Gastroesophageal sphincter (tissue), 4 donors: Measurements from ENCODE around the gene C1QTNF2. TPM values are rescaled to one million over a fixed set of nuclear protein-coding genes. Genes with fewer than 3 reads are reported as not detected.

ENCODE experiments used
- ATAC-seq: fragments of 150-250 bp; one replicate; pipeline ENCODE4 v1.9.1; 2016; ENCODE audit warnings: mild to moderate bottlenecking, moderate library complexity
- H3K27ac ChIP-seq, 4 donors: fragments of 200-600 bp; sonication (generic) in 3 of 4; 1 replicate in 3 of 4; 2 replicates in 1 of 4; pipeline ENCODE4 v1.5.1; 2016 to 2019
- H3K27me3 ChIP-seq: fragments of 200-600 bp; sonication (generic); one replicate; pipeline ENCODE4 v1.5.1; 2019
- H3K36me3 ChIP-seq, 2 donors: fragments of 200-600 bp; sonication (generic); one replicate each; pipeline ENCODE4 v1.5.1; 2019; ENCODE audit warnings: control low read depth in 1 of 2
- H3K4me1 ChIP-seq, 3 donors: fragments of 200-600 bp; sonication (generic); 1 replicate in 2 of 3; 2 replicates in 1 of 3; pipeline ENCODE4 v1.5.1; 2016 to 2019; ENCODE audit warnings: control low read depth in 2 of 3
- H3K4me3 ChIP-seq, 2 donors: fragments of 200-600 bp; sonication (generic); one replicate each; pipeline ENCODE4 v1.5.1; 2019; ENCODE audit warnings: mild to moderate bottlenecking in 1 of 2, moderate library complexity in 1 of 2
- H3K9me3 ChIP-seq, 3 donors: fragments of 200-600 bp; sonication (generic); one replicate each; pipeline ENCODE4 v1.5.1; 2017 to 2019; ENCODE audit warnings: control low read depth in 2 of 3
- EP300 ChIP-seq: sonication (generic); formaldehyde crosslinking; IDR thresholded peaks from one replicate; pipeline ENCODE4 v1.6.1; 2017; ENCODE audit warnings: antibody characterized with exemption, mild to moderate bottlenecking
- POLR2A ChIP-seq, 2 donors: fragments of 450-650 bp; IDR thresholded peaks; one replicate each; pipeline ENCODE4 v1.6.1; 2017; ENCODE audit warnings: antibody characterized with exemption in 2 of 2, mild to moderate bottlenecking in 2 of 2, moderate library complexity in 1 of 2
- POLR2AphosphoS5 ChIP-seq: sonication (generic); formaldehyde crosslinking; IDR thresholded peaks from one replicate; pipeline ENCODE4 v1.6.1; 2017; ENCODE audit warnings: antibody characterized with exemption
- WGBS, 2 donors: methylation state at CpG; one replicate each; pipeline ENCODE4 v1.1.5; 2018; ENCODE audit warnings: low coverage in 1 of 2; 5-methylcytosine and 5-hydroxymethylcytosine counted together
- total RNA-seq, 4 donors: library from RNA; depleted of rRNA; stranded (reverse); fragments of >200 nt; gene quantifications; one replicate each; pipeline ENCODE4 v1.1.0, GENCODE V29; 2016
- TF ChIP-seq, protein P1 (sequence below), 4 experiments: fragments of 200-600 bp in 2 of 4; fragments of 450-650 bp in 2 of 4; sonication (generic) in 1 of 4; IDR thresholded peaks; one replicate each; pipeline ENCODE4 v1.5.1; 2017 to 2019; ENCODE audit warnings: antibody characterized with exemption in 4 of 4, mild to moderate bottlenecking in 2 of 4, moderate library complexity in 2 of 4

C1QTNF2 gene
- total RNA-seq, 4 donors from 2014 or later, result 1.5 to 6.9 (median 3.2) TPM

DNA sequence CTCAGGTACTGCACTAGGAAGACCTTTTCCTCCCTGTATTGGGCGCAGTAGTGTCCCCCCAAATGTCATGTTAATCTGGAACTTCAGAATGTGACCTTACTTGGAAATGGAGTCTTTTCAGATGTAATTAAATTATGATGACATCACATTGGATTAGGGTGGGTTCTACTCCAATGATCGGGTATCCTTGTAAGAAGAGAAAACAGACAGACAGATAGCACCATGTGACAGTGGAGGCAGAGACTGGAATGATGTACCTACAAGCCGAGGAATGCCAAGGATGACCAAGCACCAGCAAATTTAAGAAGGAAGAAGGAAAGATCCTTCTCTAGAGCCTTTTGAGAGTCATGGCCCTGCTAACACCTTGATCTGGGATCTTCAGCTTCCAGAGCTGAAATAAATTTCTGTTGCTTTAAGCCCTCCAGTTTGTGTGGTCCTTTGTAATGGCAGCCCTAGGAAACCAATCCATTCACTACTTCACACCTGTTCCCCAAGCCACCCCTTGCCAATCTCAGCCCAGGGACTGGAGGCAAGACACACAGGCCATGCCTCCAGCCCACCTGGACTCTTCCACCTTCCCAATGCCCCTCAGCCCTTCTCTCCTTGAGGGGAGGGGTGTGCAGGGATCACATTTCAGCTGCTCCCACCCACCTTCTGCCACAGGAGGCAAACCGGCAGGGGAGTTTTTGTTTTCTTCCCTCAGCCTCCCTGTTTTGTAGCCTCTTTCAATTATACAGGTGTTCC, 59.7 kb downstream of the C1QTNF2 start:
- Histone ChIP-seq H3K4me3 (no peak overlapping the region), H3K27ac (no peak overlapping the region), H3K4me1 (peaks cover 0 to 19% (median 6%) of the 10 kb centered on the region in 3 donors), H3K9me3 (no peaks in the 10 kb centered on the region), H3K27me3 (peaks cover 24% of the 10 kb centered on the region), H3K36me3 (no peaks in the 10 kb centered on the region)
- ATAC-seq, result no peak
- WGBS, 2 donors, result 89 to 100% methylated on average over 2 to 4 of the region's 4 CpGs
- TF ChIP-seq EP300 (no peak), POLR2AphosphoS5 (no peak), POLR2A (IDR thresholded peaks at IDR 0.05) (no peak)
- TF ChIP-seq, protein P1, sequence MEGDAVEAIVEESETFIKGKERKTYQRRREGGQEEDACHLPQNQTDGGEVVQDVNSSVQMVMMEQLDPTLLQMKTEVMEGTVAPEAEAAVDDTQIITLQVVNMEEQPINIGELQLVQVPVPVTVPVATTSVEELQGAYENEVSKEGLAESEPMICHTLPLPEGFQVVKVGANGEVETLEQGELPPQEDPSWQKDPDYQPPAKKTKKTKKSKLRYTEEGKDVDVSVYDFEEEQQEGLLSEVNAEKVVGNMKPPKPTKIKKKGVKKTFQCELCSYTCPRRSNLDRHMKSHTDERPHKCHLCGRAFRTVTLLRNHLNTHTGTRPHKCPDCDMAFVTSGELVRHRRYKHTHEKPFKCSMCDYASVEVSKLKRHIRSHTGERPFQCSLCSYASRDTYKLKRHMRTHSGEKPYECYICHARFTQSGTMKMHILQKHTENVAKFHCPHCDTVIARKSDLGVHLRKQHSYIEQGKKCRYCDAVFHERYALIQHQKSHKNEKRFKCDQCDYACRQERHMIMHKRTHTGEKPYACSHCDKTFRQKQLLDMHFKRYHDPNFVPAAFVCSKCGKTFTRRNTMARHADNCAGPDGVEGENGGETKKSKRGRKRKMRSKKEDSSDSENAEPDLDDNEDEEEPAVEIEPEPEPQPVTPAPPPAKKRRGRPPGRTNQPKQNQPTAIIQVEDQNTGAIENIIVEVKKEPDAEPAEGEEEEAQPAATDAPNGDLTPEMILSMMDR (IDR thresholded peaks at IDR 0.05), result no peak

DNA sequence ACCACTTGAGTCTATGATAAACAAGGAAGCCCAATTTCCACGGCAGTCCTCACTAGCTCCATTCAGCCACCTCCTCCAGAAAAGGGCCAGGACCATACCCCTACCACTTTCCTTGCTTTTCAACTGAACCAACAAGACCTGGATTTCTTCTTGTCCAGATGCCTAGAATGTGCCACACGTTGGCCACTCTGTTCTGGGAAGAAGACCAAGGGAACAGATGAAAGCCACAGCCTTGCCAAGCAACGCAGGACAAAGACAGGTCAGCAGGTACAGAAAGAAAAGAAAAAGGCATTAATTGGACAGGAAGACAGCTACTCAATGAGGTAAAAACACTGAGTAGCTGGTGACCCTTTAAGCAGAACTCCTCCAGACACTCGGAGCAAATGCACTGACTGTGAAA, 60.3 kb downstream of the C1QTNF2 start:
- WGBS, 2 donors, result 73 to 83% methylated on average over 3 of the region's 4 CpGs
- H3K4me1 ChIP-seq, result peaks cover 0 to 19% (median 6%) of the 10 kb centered on the region in 3 donors
- peaks cover 24% of the 10 kb centered on the region for H3K27me3 ChIP-seq
- no peak overlapping the region for H3K4me3 ChIP-seq
- TF ChIP-seq EP300 (no peak), POLR2A (IDR thresholded peaks at IDR 0.05) (no peak), POLR2AphosphoS5 (no peak)
- TF ChIP-seq, protein P1 (IDR thresholded peaks at IDR 0.05), result no peak
- no peaks in the 10 kb centered on the region for H3K36me3 ChIP-seq
- H3K9me3 ChIP-seq, result no peaks in the 10 kb centered on the region
- H3K27ac ChIP-seq, result no peak overlapping the region
- ATAC-seq, result no peak

DNA sequence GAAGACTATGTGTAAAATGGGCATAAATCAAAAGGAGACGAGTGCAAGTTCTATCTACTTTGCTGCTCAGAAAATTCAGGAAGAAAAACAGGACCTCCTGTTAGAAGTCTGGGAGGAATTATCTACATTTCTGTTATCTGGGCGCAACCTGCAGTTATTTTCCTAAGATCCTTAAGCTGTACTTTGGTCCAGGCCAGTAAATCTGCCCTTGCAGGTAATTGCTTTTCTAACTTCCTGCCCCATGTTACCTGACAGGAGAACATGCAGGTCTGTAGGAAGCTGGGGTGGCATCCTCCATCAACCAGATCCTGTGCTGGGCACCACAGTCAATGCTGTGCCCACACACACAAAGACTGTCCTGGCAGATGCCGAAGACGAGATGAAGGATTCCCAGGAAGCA, 63.7 kb downstream of the C1QTNF2 start:
- no peaks in the 10 kb centered on the region for H3K36me3 ChIP-seq
- H3K27me3 ChIP-seq, result peaks cover 3% of the 10 kb centered on the region
- 94 to 100% methylated on average over 2 to 4 of the region's 4 CpGs for WGBS, 2 donors
- H3K27ac ChIP-seq, result no peak overlapping the region
- H3K4me3 ChIP-seq, result no peak overlapping the region
- H3K4me1 ChIP-seq, result peaks cover 0 to 4% (median 2%) of the 10 kb centered on the region in 3 donors
- ATAC-seq, result no peak
- H3K9me3 ChIP-seq, result no peaks in the 10 kb centered on the region
- TF ChIP-seq POLR2AphosphoS5, result no peak
- TF ChIP-seq, protein P1 (IDR thresholded peaks at IDR 0.05), result no peak
- TF ChIP-seq POLR2A (IDR thresholded peaks at IDR 0.05), result no peak
- no peak for TF ChIP-seq EP300

DNA sequence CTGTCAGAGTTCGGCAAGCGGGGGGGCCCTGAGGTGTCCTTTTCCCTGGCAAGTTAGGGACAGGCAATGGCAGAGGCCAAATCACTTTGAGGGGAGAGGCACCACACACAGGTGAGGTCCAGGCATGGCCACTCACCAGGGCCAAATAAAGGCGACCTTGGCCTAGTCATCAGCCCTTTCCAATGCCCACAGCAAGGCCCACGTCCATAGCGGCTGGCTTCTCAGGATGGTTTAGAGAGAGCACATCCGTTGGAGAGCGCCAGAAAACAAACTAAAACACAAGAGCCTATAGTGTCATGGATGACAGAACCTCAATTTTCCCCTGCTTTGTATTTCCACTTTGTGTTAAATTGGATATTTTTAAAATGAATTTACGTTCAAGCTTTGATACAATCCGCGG, 65.1 kb downstream of the C1QTNF2 start:
- no peak overlapping the region for H3K4me3 ChIP-seq
- no peaks in the 10 kb centered on the region for H3K36me3 ChIP-seq
- WGBS, 2 donors, result 89 to 94% methylated on average over 9 to 10 of the region's 10 CpGs
- TF ChIP-seq POLR2A (IDR thresholded peaks at IDR 0.05) (no peak), EP300 (no peak)
- TF ChIP-seq, protein P1 (IDR thresholded peaks at IDR 0.05), result no peak
- no peaks in the 10 kb centered on the region for H3K27me3 ChIP-seq
- no peak overlapping the region for H3K27ac ChIP-seq
- no peaks in the 10 kb centered on the region for H3K4me1 ChIP-seq
- H3K9me3 ChIP-seq, result no peaks in the 10 kb centered on the region
- no peak for ATAC-seq

DNA sequence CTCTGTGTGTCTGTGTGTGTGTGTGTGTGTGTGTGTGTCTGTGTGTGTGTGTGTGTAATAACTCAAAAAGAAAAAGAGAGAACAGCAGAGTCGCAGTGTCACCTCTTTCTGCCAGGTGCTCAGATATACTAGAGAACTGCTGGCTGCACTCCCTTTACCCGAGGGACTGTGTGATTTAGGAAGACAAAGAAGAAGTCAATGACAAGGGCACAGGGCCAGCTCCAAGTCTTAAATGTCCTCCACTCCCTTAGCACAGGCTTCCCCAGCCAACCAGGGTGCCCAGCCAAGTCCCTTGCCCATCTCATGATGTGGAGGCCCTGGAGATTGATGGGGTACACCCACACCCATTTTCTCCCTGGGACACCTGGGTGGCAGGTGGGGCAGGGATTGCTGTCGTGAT, 66.7 kb downstream of the C1QTNF2 start:
- TF ChIP-seq, protein P1 (IDR thresholded peaks at IDR 0.05), result no peak
- TF ChIP-seq EP300 (no peak), POLR2A (IDR thresholded peaks at IDR 0.05) (no peak), POLR2AphosphoS5 (no peak)
- Histone ChIP-seq H3K36me3 (no peaks in the 10 kb centered on the region), H3K27ac (no peak overlapping the region), H3K4me3 (no peak overlapping the region), H3K27me3 (no peaks in the 10 kb centered on the region), H3K9me3 (no peaks in the 10 kb centered on the region), H3K4me1 (no peaks in the 10 kb centered on the region)
- 38 to 40% methylated on average over 1 to 2 of the region's 3 CpGs for WGBS, 2 donors
- no peak for ATAC-seq
